Colonic mucosa (tissue), 4 donors: ENCODE measurements around the gene ATG4D. TPM values are rescaled to one million over a fixed set of nuclear protein-coding genes. Genes with fewer than 3 reads are reported as not detected.

ENCODE experiments used
- DNase-seq: peaks from one replicate; pipeline ENCODE4 v3.0.0-alpha.2; 2020
- H3K27ac ChIP-seq: fragments of 200-600 bp; one replicate; pipeline ENCODE4 v1.8.0; 2021
- H3K27me3 ChIP-seq: fragments of 200-600 bp; one replicate; pipeline ENCODE4 v1.8.0; 2021
- H3K36me3 ChIP-seq: fragments of 200-600 bp; one replicate; pipeline ENCODE4 v1.8.0; 2021
- H3K4me1 ChIP-seq: fragments of 200-600 bp; one replicate; pipeline ENCODE4 v1.8.0; 2021; ENCODE audit warnings: mild to moderate bottlenecking
- H3K4me3 ChIP-seq: fragments of 200-600 bp; one replicate; pipeline ENCODE4 v1.8.0; 2021
- H3K9ac ChIP-seq, 2 donors: one replicate each; pipeline ENCODE4 v1.7.0; 2013; ENCODE audit warnings: control low read depth in 2 of 2, low read depth in 2 of 2, low read length in 2 of 2
- H3K9me3 ChIP-seq: fragments of 200-600 bp; one replicate; pipeline ENCODE4 v1.8.0; 2021
- intact Hi-C: fragments of 100-400 bp; cut with DNase I; formaldehyde crosslinking; loops from one replicate; pipeline ENCODE4 v1.14.1; 2022
- total RNA-seq, 2 donors: library from RNA; stranded (reverse); fragmentation: NEBNext Ultra II Directional in 1 of 2; extraction: Animal tissue kit (Norgen Biotek cat#: 25700) in 1 of 2; gene quantifications; one replicate each; pipeline ENCODE4 v1.2.1, GENCODE V29; 2021
- TF ChIP-seq, protein P1 (sequence below): fragments of 200-600 bp; IDR thresholded peaks from one replicate; pipeline ENCODE4 v1.8.0; 2022; ENCODE audit warnings: antibody characterized with exemption, mild to moderate bottlenecking
- donor health status: healthy.
- donor health status: DM: no; HTN: no; CAD: no.
- donor health status: DM: no; HTN: no; CAD: no.

Gene ATG4D
- total RNA-seq, 2 donors from 2014 or later = 69.0 to 89.9 TPM

DNA sequence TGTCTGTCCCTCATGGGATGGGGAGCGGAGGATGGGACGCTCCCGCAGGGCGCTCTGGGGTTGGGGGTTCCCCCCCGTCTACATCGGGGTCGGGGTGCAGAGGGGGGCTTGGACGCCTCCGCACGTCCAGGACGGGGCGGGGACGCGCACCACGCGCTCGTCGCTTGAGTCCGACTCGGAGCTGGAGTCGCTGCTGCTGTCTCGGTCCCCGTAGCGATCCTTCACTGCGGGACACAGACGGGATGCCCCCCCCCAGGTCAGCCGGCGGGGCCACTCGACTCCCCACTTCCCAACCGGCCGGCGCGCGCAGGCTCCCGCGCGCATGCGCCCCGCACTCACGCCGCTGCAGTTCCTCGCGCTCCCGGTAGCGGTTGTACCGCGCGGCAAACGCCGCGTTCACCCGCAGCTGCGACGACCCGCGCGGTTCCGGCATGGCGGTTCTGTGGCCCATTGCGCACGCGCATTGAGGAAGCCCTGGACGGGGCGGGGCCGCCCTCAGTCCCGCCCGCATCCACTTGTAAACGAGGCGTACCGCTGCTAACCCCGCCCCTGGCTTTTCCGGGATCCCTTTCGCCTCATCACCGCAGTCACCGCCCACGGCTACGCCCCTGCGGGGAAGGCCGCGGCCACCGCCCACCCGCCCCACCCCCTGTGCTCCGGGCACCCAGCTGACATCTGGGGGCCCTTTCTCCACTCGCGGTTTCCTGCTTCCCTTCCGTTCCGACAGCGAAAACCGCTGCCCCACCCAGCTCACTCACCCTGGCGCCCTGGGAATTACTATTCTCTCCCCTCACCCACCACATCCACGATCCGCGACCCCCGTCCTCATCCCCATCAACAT lies 22.1 kb downstream of the ATG4D start, which contains the start of gene KRI1:
Gene KRI1, minus strand, starts transcription at position 444 of the 841 bp plus-strand sequence. Its CDS starts 11 bp downstream, at position 433.
- Histone ChIP-seq H3K4me1 (peaks cover 14% of the 10 kb centered on the region), H3K4me3 (peak within 1 kb of the TSS; percentile 88), H3K9me3 (no peaks in the 10 kb centered on the region), H3K36me3 (no peaks in the 10 kb centered on the region), H3K27ac (peak within 1 kb of the TSS; percentile 80), H3K9ac (peak within 1 kb of the TSS; percentile 87 to 93), H3K27me3 (no peaks in the 10 kb centered on the region)
- peak; percentile 99 for DNase-seq
- intact Hi-C loops = no loop called here
- TF ChIP-seq, protein P1, sequence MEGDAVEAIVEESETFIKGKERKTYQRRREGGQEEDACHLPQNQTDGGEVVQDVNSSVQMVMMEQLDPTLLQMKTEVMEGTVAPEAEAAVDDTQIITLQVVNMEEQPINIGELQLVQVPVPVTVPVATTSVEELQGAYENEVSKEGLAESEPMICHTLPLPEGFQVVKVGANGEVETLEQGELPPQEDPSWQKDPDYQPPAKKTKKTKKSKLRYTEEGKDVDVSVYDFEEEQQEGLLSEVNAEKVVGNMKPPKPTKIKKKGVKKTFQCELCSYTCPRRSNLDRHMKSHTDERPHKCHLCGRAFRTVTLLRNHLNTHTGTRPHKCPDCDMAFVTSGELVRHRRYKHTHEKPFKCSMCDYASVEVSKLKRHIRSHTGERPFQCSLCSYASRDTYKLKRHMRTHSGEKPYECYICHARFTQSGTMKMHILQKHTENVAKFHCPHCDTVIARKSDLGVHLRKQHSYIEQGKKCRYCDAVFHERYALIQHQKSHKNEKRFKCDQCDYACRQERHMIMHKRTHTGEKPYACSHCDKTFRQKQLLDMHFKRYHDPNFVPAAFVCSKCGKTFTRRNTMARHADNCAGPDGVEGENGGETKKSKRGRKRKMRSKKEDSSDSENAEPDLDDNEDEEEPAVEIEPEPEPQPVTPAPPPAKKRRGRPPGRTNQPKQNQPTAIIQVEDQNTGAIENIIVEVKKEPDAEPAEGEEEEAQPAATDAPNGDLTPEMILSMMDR = no peak

DNA sequence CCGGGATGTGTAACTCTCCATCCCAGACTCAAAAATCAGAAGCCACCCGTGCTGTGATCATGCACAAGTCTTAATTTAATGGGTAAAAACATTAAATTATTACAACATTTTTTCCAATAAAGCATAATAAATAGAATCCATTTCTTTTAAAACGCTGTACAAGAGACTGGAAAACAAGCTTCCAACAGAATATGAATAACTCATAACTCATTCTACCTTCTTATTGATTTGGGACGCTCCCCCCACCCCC lies 22.6 kb downstream of the ATG4D start:
- H3K4me3 ChIP-seq = peak overlapping the region; percentile 88
- H3K9ac ChIP-seq = peak overlapping the region; percentile 64
- no peaks in the 10 kb centered on the region for H3K36me3 ChIP-seq
- H3K27ac ChIP-seq = peak overlapping the region; percentile 80
- TF ChIP-seq, protein P1 = no peak
- H3K27me3 ChIP-seq = no peaks in the 10 kb centered on the region
- intact Hi-C loops = no loop called here
- peaks cover 14% of the 10 kb centered on the region for H3K4me1 ChIP-seq
- no peak for DNase-seq
- no peaks in the 10 kb centered on the region for H3K9me3 ChIP-seq

DNA sequence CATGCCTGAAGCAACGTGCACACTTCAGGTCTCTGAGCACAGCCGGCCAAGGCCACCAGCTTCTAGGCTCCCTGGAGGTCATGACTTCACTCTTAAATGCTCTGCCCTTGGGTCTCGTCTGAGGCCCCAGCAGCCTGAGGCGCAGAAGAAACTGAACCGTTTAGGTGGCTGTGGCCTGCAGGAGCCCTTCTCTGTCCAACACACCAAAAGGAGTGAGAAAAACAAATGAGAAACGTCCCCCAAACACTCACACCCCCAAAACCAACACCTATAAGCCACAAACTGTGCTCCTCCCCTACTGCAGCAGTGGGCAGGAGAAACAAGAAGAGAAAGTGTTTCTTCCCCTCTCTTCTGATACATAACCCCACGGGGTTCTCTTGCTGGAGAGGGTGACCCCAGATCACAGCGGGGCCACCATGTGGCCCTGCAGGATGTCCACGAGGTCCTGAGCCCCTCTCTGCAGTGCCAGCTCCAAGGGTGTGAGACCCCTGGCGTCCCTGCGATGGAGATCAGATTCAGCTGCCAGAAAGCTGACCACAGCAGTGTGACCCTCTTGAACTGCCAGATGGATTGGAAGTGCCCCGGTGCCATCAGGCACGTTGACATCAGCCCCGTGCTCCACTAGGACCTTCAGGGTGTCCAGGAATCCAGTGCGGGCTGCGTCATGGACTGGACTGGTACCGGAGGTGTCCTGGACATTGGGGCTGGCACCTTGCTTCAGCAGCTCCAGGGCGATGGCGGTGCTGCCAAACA lies 23.1 kb downstream of the ATG4D start:
- intact Hi-C loops = no loop called here
- H3K4me1 ChIP-seq = peaks cover 14% of the 10 kb centered on the region
- H3K9me3 ChIP-seq = no peaks in the 10 kb centered on the region
- H3K9ac ChIP-seq = peak overlapping the region in 1 of 2 donors; percentile 64
- DNase-seq = peak; percentile 38
- H3K27ac ChIP-seq = peak overlapping the region; percentile 80
- TF ChIP-seq, protein P1 = no peak
- peak overlapping the region; percentile 14 for H3K4me3 ChIP-seq
- no peaks in the 10 kb centered on the region for H3K27me3 ChIP-seq
- no peaks in the 10 kb centered on the region for H3K36me3 ChIP-seq

DNA sequence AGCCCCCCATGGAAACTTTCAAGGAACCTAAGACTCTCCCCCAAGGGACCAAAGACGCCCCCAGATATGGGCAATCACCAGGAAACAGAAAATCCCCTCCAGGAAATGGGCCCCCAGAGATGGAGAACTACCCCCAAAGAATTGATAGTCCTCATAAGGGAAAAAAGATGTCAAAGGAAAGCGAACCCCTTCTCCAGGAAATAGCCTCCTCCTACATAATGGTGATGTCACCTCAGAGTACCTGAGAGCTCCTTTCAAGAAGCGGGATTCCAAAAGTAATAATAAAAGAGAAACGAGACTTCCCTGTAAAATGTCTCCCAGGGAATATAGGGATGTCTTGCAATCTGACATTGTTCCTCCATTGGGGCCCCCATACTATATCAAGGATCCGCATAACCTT lies 24.0 kb downstream of the ATG4D start:
- no peaks in the 10 kb centered on the region for H3K36me3 ChIP-seq
- H3K4me3 ChIP-seq = peak overlapping the region; percentile 70
- H3K27ac ChIP-seq = peak overlapping the region; percentile 84
- TF ChIP-seq, protein P1 = no peak
- no peak for DNase-seq
- H3K27me3 ChIP-seq = no peaks in the 10 kb centered on the region
- peaks cover 14% of the 10 kb centered on the region for H3K4me1 ChIP-seq
- H3K9me3 ChIP-seq = no peaks in the 10 kb centered on the region
- intact Hi-C loops = no loop called here
- H3K9ac ChIP-seq = peak overlapping the region; percentile 64 to 74

DNA sequence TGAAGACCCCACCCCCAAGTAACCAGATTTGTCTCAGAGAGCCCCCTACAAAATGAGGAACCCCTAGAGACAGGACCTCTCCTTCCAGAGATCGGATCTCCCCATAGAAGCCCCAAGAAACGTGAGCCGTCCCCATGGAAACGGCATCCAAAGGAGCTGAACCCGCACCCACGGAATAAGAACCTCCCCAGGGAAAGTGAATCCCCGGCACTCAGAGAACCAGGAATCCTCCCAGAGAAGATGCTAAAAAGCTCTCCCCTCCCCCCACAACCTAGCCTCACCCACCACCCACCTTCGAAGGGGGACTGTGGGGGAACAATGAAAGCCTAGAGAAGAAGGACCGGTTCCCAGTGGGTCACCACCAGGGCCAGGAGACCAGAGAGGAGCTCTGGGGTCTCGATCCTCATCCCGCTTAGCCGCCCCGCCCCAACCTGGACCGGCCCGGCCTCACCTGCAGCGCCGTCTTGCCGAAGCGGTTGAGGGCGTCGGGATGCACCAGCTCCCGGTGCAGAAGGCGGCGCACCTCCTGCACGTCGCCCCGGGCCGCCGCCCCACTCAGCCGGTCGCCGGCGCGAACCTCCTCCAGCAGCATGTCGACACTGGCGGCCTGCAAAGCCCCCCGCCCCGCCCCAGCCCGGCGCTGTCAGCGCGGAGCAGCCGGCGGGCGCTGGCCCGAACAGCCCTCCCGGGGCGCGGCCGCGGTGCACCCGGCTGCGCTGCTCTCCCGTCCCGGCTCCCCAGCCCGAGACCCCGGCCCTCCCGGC lies 24.5 kb downstream of the ATG4D start:
- intact Hi-C loops = no loop called here
- Histone ChIP-seq H3K9me3 (no peaks in the 10 kb centered on the region), H3K27ac (peak overlapping the region; percentile 84), H3K36me3 (no peaks in the 10 kb centered on the region), H3K27me3 (no peaks in the 10 kb centered on the region), H3K9ac (peak overlapping the region; percentile 64 to 74), H3K4me1 (peaks cover 14% of the 10 kb centered on the region), H3K4me3 (peak overlapping the region; percentile 70)
- peak; percentile 62 for DNase-seq
- TF ChIP-seq, protein P1 = no peak
